Astrocyte of the hippocampus (primary cell): ENCODE results near the gene RIPOR3.
A peak's percentile ranks its signal among the peaks of the same experiment; 100 is the strongest.

Experiments
- DNase-seq: peaks from one replicate; pipeline ENCODE4 v3.0.0; 2011; ENCODE audit warnings: low read depth, low spot score

The RIPOR3 gene

GRCh38 chr20:50590348-50590664 lies 101.0 kb downstream of the RIPOR3 start:
- no peak for DNase-seq

- no peak for DNase-seq
These were observed 101.6 kb downstream of the RIPOR3 start for GRCh38 chr20:50589548-50590347.

- peak; percentile 82 for DNase-seq
These were observed 103.2 kb downstream of the RIPOR3 start for GRCh38 chr20:50588034-50588736.

- no peak for DNase-seq
These were observed 103.9 kb downstream of the RIPOR3 start for GRCh38 chr20:50587291-50587961.

- DNase-seq: no peak
These were observed 104.7 kb downstream of the RIPOR3 start for GRCh38 chr20:50586531-50587232.

- DNase-seq: no peak
These were observed 105.7 kb downstream of the RIPOR3 start for GRCh38 chr20:50585678-50586077.

GRCh38 chr20:50585214-50585613 lies 106.1 kb downstream of the RIPOR3 start:
- no peak for DNase-seq

GRCh38 chr20:50584687-50585086 lies 106.7 kb downstream of the RIPOR3 start:
- no peak for DNase-seq

- DNase-seq: no peak
These were observed 107.7 kb downstream of the RIPOR3 start for GRCh38 chr20:50583442-50584150.

- DNase-seq: no peak
These were observed 108.6 kb downstream of the RIPOR3 start for GRCh38 chr20:50582591-50583234.

GRCh38 chr20:50582092-50582491 lies 109.2 kb downstream of the RIPOR3 start:
- DNase-seq: no peak

GRCh38 chr20:50580842-50581544 lies 110.3 kb downstream of the RIPOR3 start:
- DNase-seq: no peak

- DNase-seq: peak; percentile 81
These were observed 111.2 kb downstream of the RIPOR3 start for GRCh38 chr20:50580016-50580747.

GRCh38 chr20:50579511-50579910 lies 111.8 kb downstream of the RIPOR3 start:
- DNase-seq: no peak

- DNase-seq: no peak
These were observed 112.6 kb downstream of the RIPOR3 start for GRCh38 chr20:50578778-50579165.

GRCh38 chr20:50578061-50578777 lies 113.1 kb downstream of the RIPOR3 start:
- DNase-seq: no peak

- DNase-seq: peak; percentile 38
These were observed 113.9 kb downstream of the RIPOR3 start for GRCh38 chr20:50577175-50578018.
